ENCODE data around the gene CHST8. TPM values are rescaled to one million over a fixed set of nuclear protein-coding genes. Genes with fewer than 3 reads are reported as not detected.

The CHST8 gene
- total and polyA plus RNA-seq, 2 of the 13 experiments (the other 11 are each of a cell fraction or from before 2014, with no cell fraction given): not detected

- ATAC-seq (no peak), DNase-seq (ENCODE audit: low spot score) (no peak), FAIRE-seq (no peak)
- Histone ChIP-seq H3K4me3 (replicated peaks in 1 of 3; ENCODE audit: insufficient read depth in 1 of 3, low read depth in 2 of 3, low read length in 3 of 3) (no peak overlapping the region), H3K27me3 (ENCODE audit: control insufficient read depth in 1 of 2, insufficient read depth in 2 of 2, low read length in 2 of 2) (no peaks in the 10 kb centered on the region), H3K9ac (ENCODE audit: insufficient read depth, low read depth, low read length) (no peak overlapping the region), H3K9me3 (ENCODE audit: low read length) (no peaks in the 10 kb centered on the region), H4K20me1 (ENCODE audit: insufficient read depth, low read length) (no peaks in the 10 kb centered on the region), H3K4me1 (ENCODE audit: insufficient read depth, low read length) (peaks cover 33% of the 10 kb centered on the region), H3K79me2 (ENCODE audit: insufficient read depth, low read length) (peaks cover 18% of the 10 kb centered on the region), H3K27ac (ENCODE audit: extremely low read length, insufficient read depth, low read length) (no peak overlapping the region), H2AFZ (ENCODE audit: low read length) (no peak overlapping the region), H3K36me3 (replicated peaks in 1 of 2; ENCODE audit: control insufficient read depth in 1 of 2, insufficient read depth in 2 of 2, low read length in 2 of 2) (peaks cover 6 to 42% of the 10 kb centered on the region in 2 experiments), H3K4me2 (ENCODE audit: low read depth, low read length) (no peak overlapping the region)
- WGBS (ENCODE audit: low lambda C conversion rate): 100% methylated on average over 1 of the region's 5 CpGs
- CTCF ChIA-PET (ENCODE audit: low intra/inter-chr PET ratio, low total read pairs): no interaction called here
- in situ Hi-C loops (cut with HindIII; ENCODE audit: extremely low pct_ligation_motif_present, low pct_unique_long_range_greater_than_20kb) (no loop called here), intact Hi-C loops (cut with micrococcal nuclease; ENCODE audit: unreplicated experiment) (no loop called here)
- BruUV-seq (replicated peaks): no TSS peak
- POLR2A ChIA-PET: no interaction called here
- TF ChIP-seq GTF2F1 (IDR thresholded peaks at IDR 0.05; ENCODE audit: low read length): no peak
- TF ChIP-seq ZNF326 (CRISPR knock-in tag; IDR thresholded peaks at IDR 0.05; ENCODE audit: borderline replicate concordance): no peak
- no peak for TF ChIP-seq PHF8 (CRISPR knock-in tag; IDR thresholded peaks at IDR 0.05)
- TF ChIP-seq HNRNPH1 (optimal IDR thresholded peaks at IDR 0.05; ENCODE audit: low read depth, low read length): no peak
- TF ChIP-seq ZNF678 (CRISPR knock-in tag; IDR thresholded peaks at IDR 0.05): no peak
- TF ChIP-seq ZNF552 (CRISPR knock-in tag; IDR thresholded peaks at IDR 0.05; ENCODE audit: borderline replicate concordance): no peak
- TF ChIP-seq, protein P1, sequence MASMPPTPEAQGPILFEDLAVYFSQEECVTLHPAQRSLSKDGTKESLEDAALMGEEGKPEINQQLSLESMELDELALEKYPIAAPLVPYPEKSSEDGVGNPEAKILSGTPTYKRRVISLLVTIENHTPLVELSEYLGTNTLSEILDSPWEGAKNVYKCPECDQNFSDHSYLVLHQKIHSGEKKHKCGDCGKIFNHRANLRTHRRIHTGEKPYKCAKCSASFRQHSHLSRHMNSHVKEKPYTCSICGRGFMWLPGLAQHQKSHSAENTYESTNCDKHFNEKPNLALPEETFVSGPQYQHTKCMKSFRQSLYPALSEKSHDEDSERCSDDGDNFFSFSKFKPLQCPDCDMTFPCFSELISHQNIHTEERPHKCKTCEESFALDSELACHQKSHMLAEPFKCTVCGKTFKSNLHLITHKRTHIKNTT (CRISPR knock-in tag; IDR thresholded peaks at IDR 0.05): no peak
- TF ChIP-seq SMC3 (IDR thresholded peaks at IDR 0.05; ENCODE audit: low read length): no peak
- TF ChIP-seq ZNF136 (CRISPR knock-in tag; IDR thresholded peaks at IDR 0.05; ENCODE audit: low read depth): no peak
- no peak for TF ChIP-seq DBP (CRISPR knock-in tag; IDR thresholded peaks at IDR 0.05; ENCODE audit: not compliant biosample characterization)
- no peak for TF ChIP-seq NFE2L1 (CRISPR knock-in tag; IDR thresholded peaks at IDR 0.05; ENCODE audit: borderline replicate concordance)
- TF ChIP-seq NFKB2 (CRISPR knock-in tag; IDR thresholded peaks at IDR 0.05; ENCODE audit: borderline replicate concordance): no peak
- no peak for TF ChIP-seq CCAR2 (optimal IDR thresholded peaks at IDR 0.05; ENCODE audit: low read depth, low read length)
- no peak for TF ChIP-seq HINFP (CRISPR knock-in tag; IDR thresholded peaks at IDR 0.05; ENCODE audit: low read depth)
- TF ChIP-seq MXI1 (IDR thresholded peaks at IDR 0.05; ENCODE audit: borderline replicate concordance, low read depth, low read length): no peak
Measured at GRCh38 chr19:33801411-33801810, 179.7 kb downstream of the CHST8 start.

All from HepG2 (cell line).